H9 (cell line): Measurements from ENCODE around the gene MIPOL1. TPM values are rescaled to one million over a fixed set of nuclear protein-coding genes. Genes with fewer than 3 reads are reported as not detected.

Source experiments
- DNase-seq: peaks from one replicate; pipeline ENCODE4 v3.0.0-alpha.2; 2017
- H2AFZ ChIP-seq: one replicate; pipeline ENCODE4 v1.6.1; 2013; ENCODE audit warnings: mild to moderate bottlenecking, low read length, control low read depth, moderate library complexity
- H2AK5ac ChIP-seq: 2 replicates; pipeline ENCODE4 v1.6.1; 2013; ENCODE audit warnings: low read length, control low read depth, mixed read lengths; ENCODE audit not compliant: insufficient read length
- H2BK120ac ChIP-seq: one replicate; pipeline ENCODE4 v1.6.1; 2013; ENCODE audit warnings: low read depth, mild to moderate bottlenecking, low read length, control low read depth, inconsistent platforms; ENCODE audit not compliant: poor library complexity, severe bottlenecking
- H2BK12ac ChIP-seq: 2 replicates; pipeline ENCODE4 v1.6.1; 2013; ENCODE audit warnings: low read length, control low read depth, mixed read lengths, low read depth; ENCODE audit not compliant: insufficient read length
- H2BK15ac ChIP-seq: 2 replicates; pipeline ENCODE4 v1.6.1; 2013; ENCODE audit warnings: low read depth, low read length, control low read depth
- H2BK20ac ChIP-seq: one replicate; pipeline ENCODE4 v1.6.1; 2013; ENCODE audit warnings: low read depth, mild to moderate bottlenecking, low read length, control low read depth, inconsistent platforms; ENCODE audit not compliant: poor library complexity, severe bottlenecking
- H2BK5ac ChIP-seq: 2 replicates; pipeline ENCODE4 v1.6.1; 2013; ENCODE audit warnings: low read length, control low read depth, mixed read lengths; ENCODE audit not compliant: insufficient read length
- H3K14ac ChIP-seq: 2 replicates; pipeline ENCODE4 v1.6.1; 2013; ENCODE audit warnings: low read length, control low read depth; ENCODE audit not compliant: insufficient read depth
- H3K18ac ChIP-seq: 2 replicates; pipeline ENCODE4 v1.6.1; 2013; ENCODE audit warnings: low read depth, mild to moderate bottlenecking, mixed read lengths, low read length, control low read depth; ENCODE audit not compliant: insufficient read length
- H3K23ac ChIP-seq: 2 replicates; pipeline ENCODE4 v1.6.1; 2013; ENCODE audit warnings: low read length, control low read depth, mixed read lengths, low read depth; ENCODE audit not compliant: insufficient read length
- H3K23me2 ChIP-seq: 2 replicates; pipeline ENCODE4 v1.6.1; 2013; ENCODE audit warnings: low read depth, mild to moderate bottlenecking, mixed read lengths, low read length, control low read depth; ENCODE audit not compliant: insufficient read length, poor library complexity, severe bottlenecking
- H3K27ac ChIP-seq: 2 replicates; pipeline ENCODE4 v1.5.1; 2013; ENCODE audit warnings: low read length, control low read depth, mixed read lengths, low read depth; ENCODE audit not compliant: insufficient read length
- H3K27me3 ChIP-seq: 2 replicates; pipeline ENCODE4 v1.6.1; 2013; ENCODE audit warnings: low read length, control low read depth, inconsistent platforms; ENCODE audit not compliant: insufficient read depth
- H3K4ac ChIP-seq: 2 replicates; pipeline ENCODE4 v1.6.1; 2013; ENCODE audit warnings: low read depth, mild to moderate bottlenecking, control low read depth, inconsistent platforms, low read length, moderate library complexity
- H3K4me1 ChIP-seq: 2 replicates; pipeline ENCODE4 v1.6.1; 2013; ENCODE audit warnings: low read length, control low read depth, inconsistent platforms; ENCODE audit not compliant: insufficient read depth
- H3K4me2 ChIP-seq: 2 replicates; pipeline ENCODE4 v1.6.1; 2013; ENCODE audit warnings: low read length, control low read depth, mixed read lengths; ENCODE audit not compliant: insufficient read length, insufficient read depth
- H3K56ac ChIP-seq: 2 replicates; pipeline ENCODE4 v1.6.1; 2013; ENCODE audit warnings: low read depth, mild to moderate bottlenecking, mixed read lengths, low read length, control low read depth; ENCODE audit not compliant: insufficient read length
- H3K79me1 ChIP-seq: 2 replicates; pipeline ENCODE4 v1.6.1; 2013; ENCODE audit warnings: low read depth, mild to moderate bottlenecking, moderate library complexity, low read length, control low read depth, inconsistent platforms; ENCODE audit not compliant: insufficient read depth, poor library complexity, severe bottlenecking
- H3K79me2 ChIP-seq: 2 replicates; pipeline ENCODE4 v1.6.1; 2013; ENCODE audit warnings: low read length, control low read depth, inconsistent platforms; ENCODE audit not compliant: insufficient read depth
- H3K9ac ChIP-seq: 2 replicates; pipeline ENCODE4 v1.6.1; 2013; ENCODE audit warnings: low read length, control low read depth, mixed read lengths; ENCODE audit not compliant: insufficient read length; ENCODE audit errors: extremely low read depth
- H3K9me3 ChIP-seq: one replicate; pipeline ENCODE4 v1.6.1; 2013; ENCODE audit warnings: low read depth, low read length, inconsistent platforms; ENCODE audit not compliant: control insufficient read depth
- H3T11ph ChIP-seq: one replicate; pipeline ENCODE4 v1.6.1; 2013; ENCODE audit warnings: mild to moderate bottlenecking, low read length, control low read depth, inconsistent platforms
- H4K20me1 ChIP-seq: one replicate; pipeline ENCODE4 v1.6.1; 2013; ENCODE audit not compliant: control insufficient read depth, insufficient read length, insufficient read depth
- H4K5ac ChIP-seq: 2 replicates; pipeline ENCODE4 v1.6.1; 2013; ENCODE audit warnings: low read depth, mild to moderate bottlenecking, mixed read lengths, low read length, control low read depth; ENCODE audit not compliant: insufficient read length
- H4K8ac ChIP-seq: replicated peaks from 2 replicates; pipeline ENCODE4 v1.6.1; 2013; ENCODE audit warnings: low read length, control low read depth, mixed read lengths, low read depth; ENCODE audit not compliant: insufficient read length
- H4K91ac ChIP-seq: 2 replicates; pipeline ENCODE4 v1.6.1; 2013; ENCODE audit warnings: low read depth, mild to moderate bottlenecking, moderate library complexity, mixed read lengths, low read length, control low read depth; ENCODE audit not compliant: insufficient read length
- H3K27ac Mint-ChIP-seq, 3 experiments: 2 replicates in 2 of 3; 3 replicates in 1 of 3; pipeline ENCODE4 v1.8.0; 2020 to 2021; ENCODE audit warnings: mixed read lengths in 3 of 3, mild to moderate bottlenecking in 1 of 3, moderate library complexity in 1 of 3
- H3K27me3 Mint-ChIP-seq: 2 replicates; pipeline ENCODE4 v1.8.0; 2021; ENCODE audit warnings: low read depth, mild to moderate bottlenecking, moderate library complexity, mixed read lengths
- H3K36me3 Mint-ChIP-seq, 3 experiments: 2 replicates in 2 of 3; 3 replicates in 1 of 3; pipeline ENCODE4 v1.8.0; 2020 to 2021; ENCODE audit warnings: low read depth in 3 of 3, mixed read lengths in 3 of 3; ENCODE audit not compliant: insufficient read depth in 1 of 3
- H3K4me1 Mint-ChIP-seq, 2 experiments: 2 replicates each; pipeline ENCODE4 v1.8.0; 2020; ENCODE audit warnings: mixed read lengths in 2 of 2
- H3K4me3 Mint-ChIP-seq, 2 experiments: 2 replicates in 1 of 2; 3 replicates in 1 of 2; pipeline ENCODE4 v1.8.0; 2020 to 2021; ENCODE audit warnings: mild to moderate bottlenecking in 2 of 2, mixed read lengths in 2 of 2, moderate library complexity in 1 of 2
- H3K9me3 Mint-ChIP-seq, 2 experiments: 2 replicates in 1 of 2; 3 replicates in 1 of 2; pipeline ENCODE4 v1.8.0; 2020; ENCODE audit warnings: mild to moderate bottlenecking in 2 of 2, mixed read lengths in 2 of 2, moderate library complexity in 1 of 2
- WGBS: extraction: QIAGEN DNeasy Blood & Tissue Kit; methylation state at CpG from one replicate; pipeline ENCODE4 v1.1.7; 2013; ENCODE audit warnings: missing lambda C conversion rate, low lambda C conversion rate, mixed read lengths; ENCODE audit not compliant: insufficient read length; ENCODE audit errors: extremely low coverage; 5-methylcytosine and 5-hydroxymethylcytosine counted together
- total RNA-seq: library from RNA; stranded (reverse); gene quantifications from 2 replicates; pipeline ENCODE4 v1.2.1, GENCODE V29; 2021
- TF ChIP-seq, protein P1 (sequence below): fragments of 200-600 bp; sonication (generic); conservative IDR thresholded peaks from 3 replicates; pipeline ENCODE4 v1.8.0; 2021; ENCODE audit warnings: antibody characterized with exemption, mild to moderate bottlenecking

Gene MIPOL1
- total RNA-seq, 1 experiment from 2014 or later = 15.6 TPM

DNA sequence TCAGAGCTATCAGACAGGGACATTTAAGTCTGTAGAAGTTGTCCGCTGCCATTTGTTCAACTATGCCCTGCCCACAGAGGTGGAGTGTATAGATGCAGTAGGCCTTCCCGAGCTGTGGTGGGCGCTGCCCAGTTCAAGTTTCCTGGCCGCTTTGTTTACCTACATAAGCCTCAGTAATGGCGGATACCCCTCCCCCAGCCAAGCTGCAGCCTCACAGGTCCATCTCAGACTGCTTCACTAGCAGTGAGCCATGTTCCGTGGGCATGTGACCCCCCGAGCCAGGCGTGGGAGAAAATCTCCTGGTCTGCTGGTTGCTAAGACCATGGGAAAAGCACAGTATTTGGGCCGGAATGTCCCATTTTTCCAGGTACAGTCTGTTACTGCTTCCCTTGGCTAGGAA lies 165.9 kb downstream of the MIPOL1 start:
- H3K23me2 ChIP-seq = no peaks in the 10 kb centered on the region
- no peak overlapping the region for H3K27ac ChIP-seq
- H3K9ac ChIP-seq = no peak overlapping the region
- H3K4me2 ChIP-seq = no peak overlapping the region
- DNase-seq = no peak
- H3K27me3 ChIP-seq = no peaks in the 10 kb centered on the region
- peaks cover 24 to 36% (median 28%) of the 10 kb centered on the region in 3 experiments for H3K36me3 Mint-ChIP-seq
- no peak overlapping the region for H3K23ac ChIP-seq
- no peak overlapping the region for H2BK12ac ChIP-seq
- no peak overlapping the region for H3K4ac ChIP-seq
- no peak overlapping the region for H3K14ac ChIP-seq
- H3K18ac ChIP-seq = no peak overlapping the region
- H4K91ac ChIP-seq = no peak overlapping the region
- no peaks in the 10 kb centered on the region for H3K79me1 ChIP-seq
- no peaks in the 10 kb centered on the region for H3K4me1 ChIP-seq
- no peaks in the 10 kb centered on the region for H3K9me3 ChIP-seq
- TF ChIP-seq, protein P1, sequence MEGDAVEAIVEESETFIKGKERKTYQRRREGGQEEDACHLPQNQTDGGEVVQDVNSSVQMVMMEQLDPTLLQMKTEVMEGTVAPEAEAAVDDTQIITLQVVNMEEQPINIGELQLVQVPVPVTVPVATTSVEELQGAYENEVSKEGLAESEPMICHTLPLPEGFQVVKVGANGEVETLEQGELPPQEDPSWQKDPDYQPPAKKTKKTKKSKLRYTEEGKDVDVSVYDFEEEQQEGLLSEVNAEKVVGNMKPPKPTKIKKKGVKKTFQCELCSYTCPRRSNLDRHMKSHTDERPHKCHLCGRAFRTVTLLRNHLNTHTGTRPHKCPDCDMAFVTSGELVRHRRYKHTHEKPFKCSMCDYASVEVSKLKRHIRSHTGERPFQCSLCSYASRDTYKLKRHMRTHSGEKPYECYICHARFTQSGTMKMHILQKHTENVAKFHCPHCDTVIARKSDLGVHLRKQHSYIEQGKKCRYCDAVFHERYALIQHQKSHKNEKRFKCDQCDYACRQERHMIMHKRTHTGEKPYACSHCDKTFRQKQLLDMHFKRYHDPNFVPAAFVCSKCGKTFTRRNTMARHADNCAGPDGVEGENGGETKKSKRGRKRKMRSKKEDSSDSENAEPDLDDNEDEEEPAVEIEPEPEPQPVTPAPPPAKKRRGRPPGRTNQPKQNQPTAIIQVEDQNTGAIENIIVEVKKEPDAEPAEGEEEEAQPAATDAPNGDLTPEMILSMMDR = no peak
- H2BK15ac ChIP-seq = no peak overlapping the region
- no peaks in the 10 kb centered on the region for H3K79me2 ChIP-seq
- no peak overlapping the region for H3K27ac Mint-ChIP-seq
- H4K8ac ChIP-seq = no peak overlapping the region
- H3K27me3 Mint-ChIP-seq = no peaks in the 10 kb centered on the region
- H4K20me1 ChIP-seq = no peaks in the 10 kb centered on the region
- H3K4me1 Mint-ChIP-seq = no peaks in the 10 kb centered on the region
- H3K4me3 Mint-ChIP-seq = no peak overlapping the region
- no peak overlapping the region for H4K5ac ChIP-seq
- no peak overlapping the region for H2BK120ac ChIP-seq
- H3T11ph ChIP-seq = no peak overlapping the region
- no peak overlapping the region for H2AFZ ChIP-seq
- no peak overlapping the region for H2BK5ac ChIP-seq
- no peak overlapping the region for H2BK20ac ChIP-seq
- H2AK5ac ChIP-seq = no peak overlapping the region
- peaks cover 24 to 25% of the 10 kb centered on the region in 2 experiments for H3K9me3 Mint-ChIP-seq
- no peak overlapping the region for H3K56ac ChIP-seq
- WGBS = no CpG with 5 or more reads among the region's 9 CpGs
